Measurements from ENCODE around the gene ROBO1. TPM values are rescaled to one million over a fixed set of nuclear protein-coding genes. Genes with fewer than 3 reads are reported as not detected.
A peak's percentile ranks its signal among the peaks of the same experiment; 100 is the strongest.

Gene ROBO1
- polyA plus RNA-seq, 4 donors: 80.6 to 111 (median 101) TPM

- DNase-seq (ENCODE audit: low read depth in 4 of 4, low spot score in 3 of 4): peak in 1 of 4 donors; percentile 14
Observed at GRCh38 chr3:79111375-79112052, 656.3 kb downstream of the ROBO1 start.

GRCh38 chr3:79109754-79110153, 658.0 kb downstream of the ROBO1 start:
- no peak for DNase-seq (ENCODE audit: low read depth in 4 of 4, low spot score in 3 of 4)

- DNase-seq (ENCODE audit: low read depth in 4 of 4, low spot score in 3 of 4): no peak
Observed at GRCh38 chr3:79103307-79103706, 664.5 kb downstream of the ROBO1 start.

- no peak for DNase-seq (ENCODE audit: low read depth in 4 of 4, low spot score in 3 of 4)
Observed at GRCh38 chr3:79097964-79098660, 669.7 kb downstream of the ROBO1 start.

GRCh38 chr3:79094654-79095053, 673.1 kb downstream of the ROBO1 start:
- DNase-seq (ENCODE audit: low read depth in 4 of 4, low spot score in 3 of 4): no peak

- peak; percentile 36 to 51 (median 46) for DNase-seq (ENCODE audit: low read depth in 4 of 4, low spot score in 3 of 4)
Observed at GRCh38 chr3:79086514-79086913, 681.3 kb downstream of the ROBO1 start.

GRCh38 chr3:79085171-79085570, 682.6 kb downstream of the ROBO1 start:
- no peak for DNase-seq (ENCODE audit: low read depth in 4 of 4, low spot score in 3 of 4)

- DNase-seq (ENCODE audit: low read depth in 4 of 4, low spot score in 3 of 4): no peak
Observed at GRCh38 chr3:79081335-79081734, 686.5 kb downstream of the ROBO1 start.

- no peak for DNase-seq (ENCODE audit: low read depth in 4 of 4, low spot score in 3 of 4)
Observed at GRCh38 chr3:79074558-79074957, 693.2 kb downstream of the ROBO1 start.

- no peak for DNase-seq (ENCODE audit: low read depth in 4 of 4, low spot score in 3 of 4)
Observed at GRCh38 chr3:79067734-79068133, 700.1 kb downstream of the ROBO1 start.

- DNase-seq (ENCODE audit: low read depth in 4 of 4, low spot score in 3 of 4): no peak
Observed at GRCh38 chr3:79066481-79066880, 701.3 kb downstream of the ROBO1 start.

GRCh38 chr3:79063624-79064023, 704.2 kb downstream of the ROBO1 start:
- DNase-seq (ENCODE audit: low read depth in 4 of 4, low spot score in 3 of 4): no peak

GRCh38 chr3:79057756-79058155, 710.0 kb downstream of the ROBO1 start:
- no peak for DNase-seq (ENCODE audit: low read depth in 4 of 4, low spot score in 3 of 4)

- DNase-seq (ENCODE audit: low read depth in 4 of 4, low spot score in 3 of 4): no peak
Observed at GRCh38 chr3:79056498-79056897, 711.3 kb downstream of the ROBO1 start.

- no peak for DNase-seq (ENCODE audit: low read depth in 4 of 4, low spot score in 3 of 4)
Observed at GRCh38 chr3:79052054-79052681, 715.6 kb downstream of the ROBO1 start.

GRCh38 chr3:79047581-79047980, 720.2 kb downstream of the ROBO1 start:
- DNase-seq (ENCODE audit: low read depth in 4 of 4, low spot score in 3 of 4): no peak

GRCh38 chr3:79041621-79042020, 726.2 kb downstream of the ROBO1 start:
- DNase-seq (ENCODE audit: low read depth in 4 of 4, low spot score in 3 of 4): no peak

- no peak for DNase-seq (ENCODE audit: low read depth in 4 of 4, low spot score in 3 of 4)
Observed at GRCh38 chr3:79040701-79041100, 727.1 kb downstream of the ROBO1 start.

GRCh38 chr3:79040091-79040490, 727.7 kb downstream of the ROBO1 start:
- no peak for DNase-seq (ENCODE audit: low read depth in 4 of 4, low spot score in 3 of 4)

GRCh38 chr3:79039192-79039591, 728.6 kb downstream of the ROBO1 start:
- DNase-seq (ENCODE audit: low read depth in 4 of 4, low spot score in 3 of 4): no peak

GRCh38 chr3:79038636-79039035, 729.2 kb downstream of the ROBO1 start:
- DNase-seq (ENCODE audit: low read depth in 4 of 4, low spot score in 3 of 4): no peak

- DNase-seq (ENCODE audit: low read depth in 4 of 4, low spot score in 3 of 4): no peak
Observed at GRCh38 chr3:79038057-79038456, 729.7 kb downstream of the ROBO1 start.

Measured in right renal pelvis (tissue), 4 donors.